Ovary (tissue), 9 donors: Measurements from ENCODE around the gene SLC25A43. TPM values are rescaled to one million over a fixed set of nuclear protein-coding genes. Genes with fewer than 3 reads are reported as not detected.

ENCODE experiments used
- DNase-seq, 5 donors: peaks; one replicate each; pipeline ENCODE4 v3.0.0-alpha.2; 2019 to 2020
- H3K27ac ChIP-seq, 2 donors: fragments of 200-600 bp; one replicate each; pipeline versions ENCODE4 v1.5.1 to v1.8.0; 2019 to 2022
- H3K27me3 ChIP-seq: fragments of 200-600 bp; one replicate; pipeline ENCODE4 v1.8.0; 2022
- H3K36me3 ChIP-seq: fragments of 200-600 bp; sonication (generic); one replicate; pipeline ENCODE4 v1.5.1; 2019
- H3K4me1 ChIP-seq: one replicate; pipeline ENCODE4 v1.8.1; 2013; ENCODE audit warnings: mild to moderate bottlenecking, moderate library complexity; ENCODE audit not compliant: insufficient read depth
- H3K4me3 ChIP-seq: fragments of 200-600 bp; sonication (generic); one replicate; pipeline ENCODE4 v1.5.1; 2017
- H3K9me3 ChIP-seq, 2 donors: fragments of 200-600 bp in 1 of 2; sonication (generic) in 1 of 2; one replicate each; pipeline versions ENCODE4 v1.5.1 to v1.8.1; 2013 to 2019; ENCODE audit warnings: mild to moderate bottlenecking in 1 of 2, moderate library complexity in 1 of 2
- CTCF ChIP-seq, 3 donors: fragments of 450-650 bp in 2 of 3; fragments of 200-600 bp in 1 of 3; IDR thresholded peaks; one replicate each; pipeline versions ENCODE4 v1.5.1 to v1.8.0; 2016 to 2022; ENCODE audit warnings: antibody characterized with exemption in 3 of 3, mild to moderate bottlenecking in 1 of 3
- EP300 ChIP-seq: sonication (generic); formaldehyde crosslinking; IDR thresholded peaks from one replicate; pipeline ENCODE4 v1.6.1; 2017; ENCODE audit warnings: antibody characterized with exemption
- POLR2A ChIP-seq: fragments of 450-650 bp; IDR thresholded peaks from one replicate; pipeline ENCODE4 v1.6.1; 2017; ENCODE audit warnings: antibody characterized with exemption, mild to moderate bottlenecking, moderate library complexity
- WGBS, 3 donors: extraction: QIAGEN DNeasy Blood & Tissue Kit in 1 of 3; methylation state at CpG; one replicate each; pipeline versions ENCODE4 v1.1.5 to v1.1.7; 2013 to 2017; 5-methylcytosine and 5-hydroxymethylcytosine counted together
- intact Hi-C, 4 donors: fragments of 100-400 bp; cut with DNase I; formaldehyde crosslinking; loops; one replicate each; pipeline versions ENCODE4 v1.11.0 to v1.15.1; 2022 to 2023
- polyA plus RNA-seq, 2 donors: library from polyadenylated mRNA; stranded (reverse); fragments of 200-250 nt in 1 of 2; fragments of 350-450 nt in 1 of 2; fragmentation: Illumina TruSeq in 1 of 2; extraction: RNeasy Lipid Tissue Mini Kit (QIAGEN cat#74804) in 1 of 2; gene quantifications; one replicate each; pipeline ENCODE4 v1.2.3, GENCODE V29; 2013 to 2014
- total RNA-seq, 7 donors: library from RNA; depleted of rRNA in 2 of 7; stranded (reverse); fragments of >200 nt in 2 of 7; fragmentation: NEBNext Ultra II Directional in 3 of 7; extraction: Animal tissue kit (Norgen Biotek cat#: 25700) in 3 of 7; gene quantifications; one replicate each; pipeline versions ENCODE4 v1.1.0 to v1.2.4, GENCODE V29; 2016 to 2023
- donor health status: DM: no; HTN: no; CAD: no; lungs with moderate emphysema.
- donor health status: DM: no; HTN: no; CAD: no.
- donor health status: Bipolar disorder and iron deficiency.
- donor health status: DM: yes; HTN: yes; CAD: no.
- donor health status: DM: no; HTN: no; CAD: no.
- donor health status: DM: yes; HTN: yes; CAD: no.

SLC25A43 gene
- total and polyA plus RNA-seq, 9 donors = 6.4 to 14.5 (median 8.2) TPM

DNA sequence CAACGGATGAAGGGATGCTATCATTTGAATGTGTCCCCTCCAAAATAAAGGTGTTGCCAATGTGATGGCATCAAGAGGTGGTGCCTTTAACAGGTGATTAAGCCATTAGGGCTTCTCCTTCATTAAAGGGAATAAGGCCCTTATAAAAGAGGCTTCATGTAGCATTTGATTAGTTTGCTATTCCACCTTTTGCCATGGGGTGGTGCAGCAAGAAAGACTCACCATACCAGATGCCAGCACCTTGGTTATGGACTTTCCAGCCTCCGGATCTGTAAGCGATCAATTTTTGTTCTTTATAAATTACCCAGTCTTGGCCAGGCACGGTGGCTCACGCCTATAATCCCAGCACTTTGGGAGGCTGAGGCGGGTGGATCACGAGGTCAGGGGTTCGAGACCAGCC is 7.9 kb upstream of the SLC25A43 start:
- intact Hi-C loops = no loop called here
- WGBS, 3 donors = 66 to 76% (median 74%) methylated on average over 8 of the region's 8 CpGs

GRCh38 chrX:119393144-119393543 is 6.0 kb upstream of the SLC25A43 start:
- Histone ChIP-seq H3K27ac (no peak overlapping the region), H3K36me3 (no peaks in the 10 kb centered on the region), H3K27me3 (no peaks in the 10 kb centered on the region), H3K4me1 (no peaks in the 10 kb centered on the region), H3K4me3 (no peak overlapping the region), H3K9me3 (peaks cover 0 to 3% of the 10 kb centered on the region in 2 donors)
- 82 to 92% (median 86%) methylated on average over 2 of the region's 2 CpGs for WGBS, 3 donors
- intact Hi-C loops = no loop called here
- DNase-seq = no peak
- TF ChIP-seq CTCF (IDR thresholded peaks at IDR 0.05) (no peak), POLR2A (no peak), EP300 (no peak)

More for the DNA sequence above, 7.9 kb upstream of the SLC25A43 start:
- TF ChIP-seq EP300 (no peak), CTCF (IDR thresholded peaks at IDR 0.05) (no peak), POLR2A (no peak)
- Histone ChIP-seq H3K27ac (no peak overlapping the region), H3K4me3 (no peak overlapping the region), H3K27me3 (no peaks in the 10 kb centered on the region), H3K9me3 (peaks cover 0 to 3% of the 10 kb centered on the region in 2 donors), H3K36me3 (no peaks in the 10 kb centered on the region), H3K4me1 (no peaks in the 10 kb centered on the region)
- DNase-seq = no peak

- Histone ChIP-seq H3K9me3 (no peaks in the 10 kb centered on the region), H3K27me3 (no peaks in the 10 kb centered on the region), H3K36me3 (no peaks in the 10 kb centered on the region), H3K27ac (peak overlapping the region in 1 of 2 donors; percentile 89), H3K4me1 (no peaks in the 10 kb centered on the region), H3K4me3 (peak overlapping the region; percentile 59)
- DNase-seq = no peak
- 11 to 29% (median 18%) methylated on average over 3 of the region's 3 CpGs for WGBS, 3 donors
- intact Hi-C loops = no loop called here
- TF ChIP-seq CTCF (IDR thresholded peaks at IDR 0.05) = no peak
Observed at GRCh38 chrX:119398587-119398973, 556 bp upstream of the SLC25A43 start.

- 21 to 47% (median 40%) methylated on average over 12 of the region's 12 CpGs for WGBS, 3 donors
- intact Hi-C loops = no loop called here
- Histone ChIP-seq H3K27ac (peak overlapping the region; percentile 60 to 89), H3K27me3 (no peaks in the 10 kb centered on the region), H3K36me3 (no peaks in the 10 kb centered on the region), H3K4me3 (peak overlapping the region; percentile 59), H3K4me1 (no peaks in the 10 kb centered on the region), H3K9me3 (no peaks in the 10 kb centered on the region)
- DNase-seq = no peak
- TF ChIP-seq EP300 = no peak
- no peak for TF ChIP-seq CTCF (IDR thresholded peaks at IDR 0.05)
- TF ChIP-seq POLR2A = no peak
Observed at GRCh38 chrX:119399772-119400101, 601 bp downstream of the SLC25A43 start.

GRCh38 chrX:119401569-119401968 is 2.4 kb downstream of the SLC25A43 start:
- H3K4me1 ChIP-seq = no peaks in the 10 kb centered on the region
- intact Hi-C loops = no loop called here
- WGBS, 3 donors = 64 to 72% (median 72%) methylated on average over 4 of the region's 4 CpGs
- H3K4me3 ChIP-seq = no peak overlapping the region
- H3K27me3 ChIP-seq = no peaks in the 10 kb centered on the region
- DNase-seq = no peak
- no peak overlapping the region for H3K27ac ChIP-seq
- no peak for TF ChIP-seq POLR2A
- TF ChIP-seq EP300 = no peak
- no peak for TF ChIP-seq CTCF (IDR thresholded peaks at IDR 0.05)
- H3K36me3 ChIP-seq = no peaks in the 10 kb centered on the region
- no peaks in the 10 kb centered on the region for H3K9me3 ChIP-seq
